Retinal pigment epithelial cell (primary cell): ENCODE data around the gene TECR.
A peak's percentile ranks its signal among the peaks of the same experiment; 100 is the strongest.
"Not testable (repeated sequence)": the region's sequence is repeated elsewhere in the genome, so short reads cannot be mapped to it uniquely, and the experiment has no call there.

ENCODE experiments used
- DNase-seq: peaks from one replicate; pipeline ENCODE4 v3.0.0-alpha.2; 2010; ENCODE audit warnings: low read depth
- H3K4me3 ChIP-seq: 2 replicates; pipeline ENCODE4 v1.5.1; 2011; ENCODE audit warnings: mild to moderate bottlenecking, low read length, control low read depth, moderate library complexity
- CTCF ChIP-seq: conservative IDR thresholded peaks from 2 replicates; pipeline ENCODE4 v1.5.1; 2011; ENCODE audit warnings: low read depth, low read length, control low read depth, inconsistent platforms

TECR gene

GRCh38 chr19:14571695-14572490 lies 42.5 kb downstream of the TECR start, which contains the start of gene NDUFB7:
Gene NDUFB7, minus strand, starts transcription at chr19:14572066. Its CDS starts 66 bp downstream, at chr19:14572000.
- peak; percentile 81 for DNase-seq
- TF ChIP-seq CTCF: peak; percentile 68
- H3K4me3 ChIP-seq: peak within 1 kb of the TSS; percentile 80

GRCh38 chr19:14575428-14575980 lies 46.1 kb downstream of the TECR start:
- DNase-seq: no peak
- no peak for TF ChIP-seq CTCF
- no peak overlapping the region for H3K4me3 ChIP-seq

- no peak for TF ChIP-seq CTCF
- no peak overlapping the region for H3K4me3 ChIP-seq
- no peak for DNase-seq
Measured at GRCh38 chr19:14576363-14576762, 47.0 kb downstream of the TECR start.

- no peak for TF ChIP-seq CTCF
- no peak overlapping the region for H3K4me3 ChIP-seq
- DNase-seq: no peak
Measured at GRCh38 chr19:14577264-14577663, 47.9 kb downstream of the TECR start.

GRCh38 chr19:14577885-14578427 lies 48.6 kb downstream of the TECR start:
- no peak overlapping the region for H3K4me3 ChIP-seq
- TF ChIP-seq CTCF: no peak
- no peak for DNase-seq

GRCh38 chr19:14580623-14581237 lies 51.3 kb downstream of the TECR start:
- DNase-seq: no peak
- TF ChIP-seq CTCF: no peak
- no peak overlapping the region for H3K4me3 ChIP-seq

- TF ChIP-seq CTCF: no peak
- H3K4me3 ChIP-seq: no peak within 1 kb of the TSS
Measured at GRCh38 chr19:14582894-14583340, 53.5 kb downstream of the TECR start, which contains the start of gene CLEC17A. Gene CLEC17A, plus strand, starts transcription at chr19:14583084. Its CDS starts 77 bp downstream, at chr19:14583161.

GRCh38 chr19:14584372-14584771 lies 55.0 kb downstream of the TECR start:
- DNase-seq, H3K4me3 ChIP-seq: not testable (repeated sequence)

More at GRCh38 chr19:14582894-14583340, 53.5 kb downstream of the TECR start, which contains the start of gene CLEC17A:
- DNase-seq: no peak

GRCh38 chr19:14585187-14585586 lies 55.8 kb downstream of the TECR start:
- DNase-seq, H3K4me3 ChIP-seq: not testable (repeated sequence)

- DNase-seq, H3K4me3 ChIP-seq: not testable (repeated sequence)
Measured at GRCh38 chr19:14589433-14589832, 60.0 kb downstream of the TECR start.
